Measurements from ENCODE around the gene VSIG2. TPM values are rescaled to one million over a fixed set of nuclear protein-coding genes. Genes with fewer than 3 reads are reported as not detected.
"Not testable (repeated sequence)": the region's sequence is repeated elsewhere in the genome, so short reads cannot be mapped to it uniquely, and the experiment has no call there.

Gene VSIG2
- total RNA-seq, 3 donors from 2014 or later (not counting 1 experiment from before 2014, with no cell fraction given), result not detected

DNA sequence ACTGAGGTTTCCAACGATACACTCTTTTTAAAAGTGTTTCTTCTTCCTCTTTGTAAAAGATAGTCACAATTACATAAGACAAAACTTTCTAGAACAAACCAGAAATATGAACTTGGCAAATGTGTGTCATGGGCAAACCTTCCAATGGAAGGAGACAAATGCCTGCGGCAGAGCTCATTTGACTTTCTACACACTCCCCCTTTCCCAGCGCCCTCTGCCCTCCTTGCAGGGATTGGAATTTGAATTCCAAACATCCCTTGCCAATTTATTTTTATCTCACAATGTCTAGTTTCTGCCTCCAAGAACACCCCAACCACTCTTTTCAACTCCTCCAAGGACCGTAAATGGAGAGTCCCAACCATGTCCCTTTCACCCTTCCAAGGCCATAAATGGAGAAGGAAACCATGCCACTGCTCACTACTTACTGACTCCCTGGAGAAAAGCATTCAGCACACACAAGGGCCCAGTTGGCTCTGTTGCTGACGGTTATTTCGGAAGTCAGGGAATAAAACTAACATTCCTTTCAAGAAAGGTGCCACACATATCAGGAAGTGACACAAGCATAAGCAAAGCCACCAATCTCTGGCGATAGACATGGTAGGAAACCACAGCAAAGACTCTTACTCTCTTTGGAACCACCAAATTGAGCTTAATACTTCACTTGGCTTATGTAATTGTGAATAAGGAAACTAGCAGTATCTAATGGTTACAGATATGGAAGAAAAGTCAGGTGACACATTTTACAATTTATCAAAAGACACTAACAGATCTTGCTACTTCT, 25.0 kb upstream of the VSIG2 start:
- no peak overlapping the region for H3K27ac Mint-ChIP-seq
- Histone ChIP-seq H3K27ac (ENCODE audit: low read length) (no peak overlapping the region), H3K4me3 (ENCODE audit: low read length) (no peak overlapping the region), H3K36me3 (ENCODE audit: control insufficient read depth, insufficient read depth, low read length) (peaks cover 2% of the 10 kb centered on the region), H3K9me3 (ENCODE audit: control insufficient read depth, insufficient read depth, low read length) (no peaks in the 10 kb centered on the region), H3K4me1 (ENCODE audit: control insufficient read depth, insufficient read depth, low read length) (no peaks in the 10 kb centered on the region), H3K27me3 (ENCODE audit: control insufficient read depth, insufficient read depth, low read length) (no peaks in the 10 kb centered on the region)
- H3K36me3 Mint-ChIP-seq, result peaks cover 1% of the 10 kb centered on the region
- no peaks in the 10 kb centered on the region for H3K27me3 Mint-ChIP-seq (ENCODE audit: low read depth in 2 of 2)
- TF ChIP-seq, protein P1, sequence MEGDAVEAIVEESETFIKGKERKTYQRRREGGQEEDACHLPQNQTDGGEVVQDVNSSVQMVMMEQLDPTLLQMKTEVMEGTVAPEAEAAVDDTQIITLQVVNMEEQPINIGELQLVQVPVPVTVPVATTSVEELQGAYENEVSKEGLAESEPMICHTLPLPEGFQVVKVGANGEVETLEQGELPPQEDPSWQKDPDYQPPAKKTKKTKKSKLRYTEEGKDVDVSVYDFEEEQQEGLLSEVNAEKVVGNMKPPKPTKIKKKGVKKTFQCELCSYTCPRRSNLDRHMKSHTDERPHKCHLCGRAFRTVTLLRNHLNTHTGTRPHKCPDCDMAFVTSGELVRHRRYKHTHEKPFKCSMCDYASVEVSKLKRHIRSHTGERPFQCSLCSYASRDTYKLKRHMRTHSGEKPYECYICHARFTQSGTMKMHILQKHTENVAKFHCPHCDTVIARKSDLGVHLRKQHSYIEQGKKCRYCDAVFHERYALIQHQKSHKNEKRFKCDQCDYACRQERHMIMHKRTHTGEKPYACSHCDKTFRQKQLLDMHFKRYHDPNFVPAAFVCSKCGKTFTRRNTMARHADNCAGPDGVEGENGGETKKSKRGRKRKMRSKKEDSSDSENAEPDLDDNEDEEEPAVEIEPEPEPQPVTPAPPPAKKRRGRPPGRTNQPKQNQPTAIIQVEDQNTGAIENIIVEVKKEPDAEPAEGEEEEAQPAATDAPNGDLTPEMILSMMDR (IDR thresholded peaks at IDR 0.05), result no peak
- WGBS (ENCODE audit: insufficient coverage), result 62% methylated on average over 7 of the region's 7 CpGs
- peaks cover 14 to 16% of the 10 kb centered on the region in 2 donors for H3K4me1 Mint-ChIP-seq
- intact Hi-C loops (cut with micrococcal nuclease), result no loop called here
- H3K9me3 Mint-ChIP-seq, result no peaks in the 10 kb centered on the region
- DNase-seq (peak in 1 of 2 donors; percentile 42), ATAC-seq (peak in 2 of 3 donors; percentile 64 to 68)
- H3K4me3 Mint-ChIP-seq, result no peak overlapping the region

DNA sequence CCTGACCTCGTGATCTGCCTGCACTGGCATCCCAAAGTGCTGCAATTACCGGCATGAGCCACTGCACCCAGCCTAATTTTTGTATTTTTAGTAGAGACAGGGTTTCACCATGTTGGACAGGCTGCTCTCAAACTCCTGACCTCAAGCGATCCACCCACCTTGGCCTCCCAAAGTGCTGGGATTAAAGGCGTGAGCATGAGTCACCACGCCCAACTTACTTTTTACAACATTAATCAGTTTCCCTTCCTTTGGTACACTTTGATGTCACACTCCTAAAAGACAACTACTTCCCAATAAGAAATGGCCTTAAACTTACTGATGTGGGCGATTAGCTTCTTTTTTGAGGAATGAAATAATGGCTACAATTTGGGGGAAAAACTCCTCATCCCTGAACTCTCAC, 18.9 kb upstream of the VSIG2 start:
- H3K4me1 Mint-ChIP-seq; H3K4me3 ChIP-seq (ENCODE audit: low read length); ATAC-seq; H3K36me3 Mint-ChIP-seq; H3K4me3 Mint-ChIP-seq; H3K27ac Mint-ChIP-seq; H3K27me3 Mint-ChIP-seq (ENCODE audit: low read depth in 2 of 2); H3K27me3 ChIP-seq (ENCODE audit: control insufficient read depth, insufficient read depth, low read length); H3K9me3 ChIP-seq (ENCODE audit: control insufficient read depth, insufficient read depth, low read length); DNase-seq; intact Hi-C loops (cut with micrococcal nuclease); H3K27ac ChIP-seq (ENCODE audit: low read length); H3K9me3 Mint-ChIP-seq; H3K4me1 ChIP-seq (ENCODE audit: control insufficient read depth, insufficient read depth, low read length): not testable (repeated sequence)
- WGBS (ENCODE audit: insufficient coverage), result 99% methylated on average over 5 of the region's 6 CpGs
- H3K36me3 ChIP-seq (ENCODE audit: control insufficient read depth, insufficient read depth, low read length), result peaks cover 27% of the 10 kb centered on the region

DNA sequence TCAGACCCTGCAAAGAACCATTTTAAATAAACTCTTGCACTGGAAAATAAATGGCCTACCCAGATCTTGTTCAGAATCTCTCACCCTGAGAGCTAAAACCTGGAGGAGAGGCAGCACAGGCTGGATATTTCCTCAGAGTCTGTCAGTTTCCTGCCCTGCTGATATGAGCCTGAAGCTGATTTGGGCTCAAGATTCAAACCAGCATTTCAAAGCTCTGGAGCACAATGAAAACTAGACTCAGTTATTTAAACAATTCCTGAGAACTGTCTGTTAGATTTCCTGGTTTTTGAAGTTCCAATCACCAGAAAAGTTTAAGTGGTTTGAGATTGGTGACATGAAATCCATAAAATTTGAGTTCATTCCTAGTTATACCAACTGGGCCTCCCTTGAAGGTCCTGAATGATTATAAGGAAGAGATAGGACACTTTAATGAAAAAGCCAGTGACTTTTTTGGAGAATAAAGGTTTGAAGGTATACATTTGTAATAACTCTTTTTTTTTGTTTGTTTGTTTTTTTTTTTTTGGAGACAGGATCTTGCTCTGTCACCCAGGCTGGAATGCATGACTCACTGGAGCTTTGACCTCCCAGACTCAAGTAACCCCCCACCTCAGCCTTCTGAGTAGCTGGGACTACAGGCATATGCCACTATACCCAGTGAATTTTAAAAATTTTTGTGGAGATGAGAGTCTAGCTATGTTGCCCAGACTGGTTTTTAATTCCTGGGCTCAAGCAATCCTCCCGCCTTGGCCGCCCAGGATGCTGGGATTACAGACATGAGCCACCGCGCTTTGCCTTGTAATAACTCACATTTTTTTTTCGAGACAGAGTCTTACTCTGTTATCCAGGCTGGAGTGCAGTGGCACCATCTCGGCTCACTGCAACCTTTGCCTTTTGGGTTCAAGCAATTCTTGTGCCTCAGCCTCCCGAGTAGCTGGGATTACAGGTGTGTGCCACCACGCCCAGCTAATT, 18.0 kb upstream of the VSIG2 start:
- H3K4me3 Mint-ChIP-seq, result no peak overlapping the region
- Histone ChIP-seq H3K4me1 (ENCODE audit: control insufficient read depth, insufficient read depth, low read length) (no peaks in the 10 kb centered on the region), H3K27ac (ENCODE audit: low read length) (no peak overlapping the region), H3K9me3 (ENCODE audit: control insufficient read depth, insufficient read depth, low read length) (no peaks in the 10 kb centered on the region), H3K4me3 (ENCODE audit: low read length) (no peak overlapping the region), H3K27me3 (ENCODE audit: control insufficient read depth, insufficient read depth, low read length) (no peaks in the 10 kb centered on the region), H3K36me3 (ENCODE audit: control insufficient read depth, insufficient read depth, low read length) (peaks cover 27% of the 10 kb centered on the region)
- H3K36me3 Mint-ChIP-seq, result peaks cover 8% of the 10 kb centered on the region
- DNase-seq, result no peak
- intact Hi-C loops (cut with micrococcal nuclease), result loop anchor here (10.0 kb wide), 1 partner anchor 65 kb away; no protein-coding TSS in a partner anchor
- no peaks in the 10 kb centered on the region for H3K27me3 Mint-ChIP-seq (ENCODE audit: low read depth in 2 of 2)
- no peak overlapping the region for H3K27ac Mint-ChIP-seq
- TF ChIP-seq, protein P1 (IDR thresholded peaks at IDR 0.05), result no peak
- H3K9me3 Mint-ChIP-seq, result no peaks in the 10 kb centered on the region
- H3K4me1 Mint-ChIP-seq, result no peaks in the 10 kb centered on the region
- no peak for ATAC-seq
- 99% methylated on average over 8 of the region's 8 CpGs for WGBS (ENCODE audit: insufficient coverage)

DNA sequence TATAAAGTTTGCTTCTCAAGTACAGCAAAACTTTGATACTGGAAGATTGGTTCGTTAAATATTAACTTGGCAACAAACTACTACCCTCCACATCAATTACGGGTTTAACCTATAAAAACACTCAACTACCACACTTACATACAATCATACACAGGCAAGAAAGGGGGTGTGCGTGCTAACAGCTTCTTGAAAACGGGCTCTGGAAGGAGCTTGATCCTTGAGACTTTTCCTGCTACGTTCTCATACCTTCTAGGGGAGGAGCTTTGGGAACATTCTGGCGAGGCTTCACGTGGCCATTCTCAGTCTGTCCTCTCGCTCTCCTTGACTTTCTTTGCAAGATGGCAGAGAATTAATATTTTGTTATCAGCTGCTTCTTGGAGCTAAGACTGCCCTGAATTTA, 16.9 kb upstream of the VSIG2 start:
- intact Hi-C loops (cut with micrococcal nuclease), result loop anchor here (10.0 kb wide), 1 partner anchor 66 kb away; no protein-coding TSS in a partner anchor
- no peak for ATAC-seq
- WGBS (ENCODE audit: insufficient coverage), result 96% methylated on average over 8 of the region's 8 CpGs

More for the DNA sequence above, 16.9 kb upstream of the VSIG2 start:
- Mint-ChIP-seq H3K36me3 (peaks cover 8% of the 10 kb centered on the region), H3K4me1 (no peaks in the 10 kb centered on the region), H3K9me3 (no peaks in the 10 kb centered on the region), H3K4me3 (no peak overlapping the region), H3K27me3 (ENCODE audit: low read depth in 2 of 2) (no peaks in the 10 kb centered on the region), H3K27ac (no peak overlapping the region)
- Histone ChIP-seq H3K4me3 (ENCODE audit: low read length) (no peak overlapping the region), H3K4me1 (ENCODE audit: control insufficient read depth, insufficient read depth, low read length) (no peaks in the 10 kb centered on the region), H3K36me3 (ENCODE audit: control insufficient read depth, insufficient read depth, low read length) (peaks cover 27% of the 10 kb centered on the region), H3K9me3 (ENCODE audit: control insufficient read depth, insufficient read depth, low read length) (no peaks in the 10 kb centered on the region), H3K27me3 (ENCODE audit: control insufficient read depth, insufficient read depth, low read length) (no peaks in the 10 kb centered on the region), H3K27ac (ENCODE audit: low read length) (no peak overlapping the region)
- TF ChIP-seq, protein P1 (IDR thresholded peaks at IDR 0.05), result no peak
- DNase-seq, result no peak

Measured in natural killer cell (primary cell).